Hematopoietic multipotent progenitor cell treated with erythropoietin and hydrocortisone succinate and interleukin-3 and kit ligand, for 4 days (in vitro differentiated cells): ENCODE data around the gene LRRC1.
"Not testable (repeated sequence)": the region's sequence is repeated elsewhere in the genome, so short reads cannot be mapped to it uniquely, and the experiment has no call there.

Experiments used
- DNase-seq: peaks from one replicate; pipeline ENCODE4 v3.0.0-alpha.2; 2015

LRRC1 gene

GRCh38 chr6:53793318-53794136 is 1.3 kb upstream of the LRRC1 start:
- peak; percentile 86 for DNase-seq

GRCh38 chr6:53794137-53794719 is 577 bp upstream of the LRRC1 start:
- peak; percentile 80 for DNase-seq

- DNase-seq, result no peak
These were observed 516 bp downstream of the LRRC1 start for GRCh38 chr6:53795340-53795701.

GRCh38 chr6:53795702-53796450 is 1.1 kb downstream of the LRRC1 start:
- peak; percentile 33 for DNase-seq

DNA sequence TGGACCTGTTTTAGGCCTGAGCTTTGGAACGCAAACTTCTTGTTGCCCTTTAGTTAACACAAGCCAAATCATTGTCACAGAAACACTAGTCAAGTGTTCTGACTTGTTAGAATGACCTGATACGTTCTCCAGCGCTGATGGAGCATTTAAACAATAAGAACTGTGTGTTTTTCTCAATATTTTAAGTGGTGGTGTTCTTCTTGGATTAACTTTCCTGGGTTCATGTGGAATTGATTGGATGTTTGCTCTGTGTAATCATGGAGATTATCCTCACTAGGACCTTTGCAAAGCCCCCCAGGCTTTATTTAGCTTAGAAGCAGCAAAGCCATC is 1.6 kb downstream of the LRRC1 start:
- DNase-seq, result no peak

- DNase-seq, result no peak
These were observed 2.0 kb downstream of the LRRC1 start for GRCh38 chr6:53796791-53797190.

DNA sequence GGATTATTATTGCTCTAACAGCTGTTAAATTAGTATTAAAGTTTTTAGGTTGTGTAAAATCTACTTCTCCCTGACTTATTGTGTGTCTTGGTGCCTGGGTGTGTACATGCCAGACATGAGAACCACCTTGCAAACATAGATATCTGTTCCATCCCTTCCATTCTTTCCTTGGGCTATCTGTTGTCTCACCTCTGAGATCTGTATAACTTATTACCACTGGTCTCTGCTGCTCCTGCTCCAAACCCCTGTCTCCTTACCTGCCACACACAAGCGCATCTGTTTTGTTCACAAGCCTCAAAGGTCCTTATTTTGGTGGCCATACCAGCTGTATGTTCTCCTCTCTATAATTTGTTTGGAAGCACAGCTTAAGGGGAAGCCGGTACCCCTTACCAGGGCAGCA is 2.5 kb downstream of the LRRC1 start:
- no peak for DNase-seq

DNA sequence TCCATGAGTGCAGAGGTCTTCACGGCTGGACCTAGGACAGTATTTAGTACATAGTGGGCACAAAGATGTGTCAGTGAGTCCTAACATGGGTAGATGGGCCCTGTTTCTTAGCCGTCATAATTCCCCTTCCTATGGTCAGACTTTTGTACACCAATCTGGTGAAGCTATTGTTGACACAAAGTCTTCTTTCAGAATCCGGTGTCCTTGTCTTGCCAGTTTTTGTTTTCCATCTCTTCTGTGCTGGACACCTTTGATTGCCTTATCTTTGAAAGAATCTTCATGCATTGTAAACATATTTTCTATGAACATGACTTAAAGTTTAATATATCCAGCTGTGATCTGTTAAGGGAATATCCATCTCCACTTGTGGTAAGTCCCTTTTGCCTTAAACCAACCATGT is 4.5 kb downstream of the LRRC1 start:
- DNase-seq, result no peak

DNA sequence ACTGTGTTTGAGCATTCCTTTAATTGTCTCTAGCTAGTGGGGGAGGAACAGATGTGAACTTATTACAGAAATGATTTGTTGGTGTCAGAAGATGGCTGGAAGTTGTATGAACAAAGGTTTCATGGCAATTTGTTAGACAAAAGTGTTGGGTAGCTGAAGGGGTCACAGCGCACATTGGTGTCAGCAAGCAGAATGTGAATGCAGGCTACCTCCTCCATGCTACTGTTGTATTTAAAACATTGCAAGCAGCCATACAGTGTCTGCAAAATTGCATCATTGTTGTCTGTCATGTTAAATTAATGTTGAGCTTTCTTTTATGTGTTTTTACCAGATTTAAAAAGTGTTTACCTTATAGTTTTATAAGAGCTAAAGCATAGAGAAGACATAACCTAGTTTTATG is 6.2 kb downstream of the LRRC1 start:
- DNase-seq, result no peak

GRCh38 chr6:53802582-53802981 is 7.8 kb downstream of the LRRC1 start:
- DNase-seq, result no peak

- no peak for DNase-seq
These were observed 8.5 kb downstream of the LRRC1 start for GRCh38 chr6:53803081-53803860.

DNA sequence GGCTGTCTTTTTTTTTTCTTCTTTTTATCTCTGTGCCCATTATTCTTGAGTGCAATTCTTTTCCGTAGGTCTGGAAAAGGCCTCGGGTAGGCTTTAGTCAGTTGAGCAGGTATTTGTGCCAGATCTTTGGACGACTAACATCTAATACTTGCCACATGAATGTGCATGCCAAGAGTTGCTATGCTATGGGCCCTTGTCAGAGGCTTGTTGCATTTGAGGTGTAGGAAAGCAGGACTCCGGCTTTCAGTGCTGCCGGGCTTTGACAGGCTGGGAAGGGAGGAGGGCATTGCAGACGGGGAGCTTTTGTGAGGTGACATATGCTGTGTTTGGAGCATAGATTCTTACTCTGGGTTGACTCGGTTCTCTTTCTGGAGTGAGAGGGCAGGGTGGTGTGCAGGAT is 10.2 kb downstream of the LRRC1 start:
- DNase-seq, result no peak

DNA sequence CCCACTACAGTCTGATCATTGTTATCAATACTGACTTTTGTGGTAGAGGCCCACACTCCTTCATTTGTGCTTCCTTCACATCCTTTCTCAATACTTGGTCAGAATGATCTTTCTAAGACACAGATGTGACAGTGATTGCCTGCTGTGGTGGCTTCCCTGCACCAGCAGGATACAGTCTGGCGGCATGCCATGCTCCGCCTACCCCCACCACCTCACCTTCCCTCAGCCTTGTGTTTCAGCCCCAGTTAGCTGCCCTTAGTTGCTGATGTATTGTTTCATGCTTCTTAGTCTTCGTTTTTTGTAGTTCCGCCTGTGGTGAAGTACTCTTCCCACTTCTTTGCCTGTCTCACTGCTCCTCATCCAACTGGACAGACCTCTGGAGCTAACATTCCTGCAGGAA is 10.9 kb downstream of the LRRC1 start:
- peak; percentile 24 for DNase-seq

DNA sequence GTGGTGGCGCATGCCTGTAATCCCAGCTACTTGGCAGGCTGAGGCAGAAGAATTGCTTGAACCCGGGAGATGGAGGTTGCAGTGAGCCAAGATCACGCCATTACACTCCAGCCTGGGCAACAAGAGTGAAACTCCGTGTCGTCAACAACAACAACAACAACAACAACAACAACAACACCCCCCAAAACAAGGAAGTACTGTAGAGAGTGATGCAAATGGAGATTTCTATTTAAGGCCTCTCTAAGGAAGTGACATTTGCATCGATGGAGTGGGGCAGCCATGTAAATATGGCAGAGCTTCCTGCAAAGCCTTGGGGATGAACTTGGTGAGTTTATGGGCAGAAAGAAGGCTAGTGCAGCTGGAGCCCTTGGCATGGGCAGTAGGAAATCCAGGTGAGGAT is 12.8 kb downstream of the LRRC1 start:
- DNase-seq, result not testable (repeated sequence)

GRCh38 chr6:53808302-53808881 is 13.6 kb downstream of the LRRC1 start:
- no peak for DNase-seq

DNA sequence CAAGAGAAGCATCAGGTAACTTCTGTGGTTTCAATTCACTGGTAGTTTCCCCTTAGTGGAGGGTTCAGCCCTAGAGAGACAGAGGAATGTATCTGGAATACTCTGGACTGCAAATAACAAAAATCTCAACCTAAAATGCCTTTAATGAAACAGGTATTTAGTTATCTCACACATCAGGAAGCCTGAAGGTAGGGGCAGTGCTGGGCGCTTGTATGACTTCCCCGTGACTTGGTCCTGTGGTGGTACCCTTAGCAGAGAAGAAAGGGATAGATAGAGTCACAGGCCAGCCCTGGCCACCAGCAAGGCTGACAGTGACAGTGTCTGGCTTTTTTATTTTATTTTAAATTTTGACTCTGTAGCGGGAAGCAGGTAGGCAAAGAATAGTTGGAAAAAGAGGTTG is 14.9 kb downstream of the LRRC1 start:
- no peak for DNase-seq

DNA sequence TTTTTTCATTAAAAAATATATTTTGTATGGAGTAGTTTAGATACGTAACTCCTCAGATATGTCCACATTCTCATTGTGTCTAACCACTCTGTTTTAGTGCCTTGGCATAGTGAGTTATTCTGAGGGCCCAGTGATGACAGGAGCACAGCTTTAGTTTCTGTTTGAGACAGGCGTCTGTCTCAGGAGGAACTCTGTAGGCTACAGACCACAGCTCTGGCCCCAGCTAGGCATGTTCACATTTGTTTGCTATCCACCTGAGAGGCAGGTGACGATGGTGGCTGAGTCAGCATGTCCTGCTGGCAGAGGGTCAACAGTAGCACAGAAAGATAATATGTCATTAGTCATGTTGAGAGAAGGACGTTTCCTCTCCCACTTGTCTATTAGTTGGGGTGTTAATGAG is 16.3 kb downstream of the LRRC1 start:
- DNase-seq, result no peak

- DNase-seq, result no peak
These were observed 16.9 kb downstream of the LRRC1 start for GRCh38 chr6:53811746-53812145.

- DNase-seq, result no peak
These were observed 18.3 kb downstream of the LRRC1 start for GRCh38 chr6:53813096-53813495.

GRCh38 chr6:53813801-53814200 is 19.0 kb downstream of the LRRC1 start:
- peak; percentile 32 for DNase-seq

GRCh38 chr6:53814353-53814752 is 19.5 kb downstream of the LRRC1 start:
- DNase-seq, result no peak

DNA sequence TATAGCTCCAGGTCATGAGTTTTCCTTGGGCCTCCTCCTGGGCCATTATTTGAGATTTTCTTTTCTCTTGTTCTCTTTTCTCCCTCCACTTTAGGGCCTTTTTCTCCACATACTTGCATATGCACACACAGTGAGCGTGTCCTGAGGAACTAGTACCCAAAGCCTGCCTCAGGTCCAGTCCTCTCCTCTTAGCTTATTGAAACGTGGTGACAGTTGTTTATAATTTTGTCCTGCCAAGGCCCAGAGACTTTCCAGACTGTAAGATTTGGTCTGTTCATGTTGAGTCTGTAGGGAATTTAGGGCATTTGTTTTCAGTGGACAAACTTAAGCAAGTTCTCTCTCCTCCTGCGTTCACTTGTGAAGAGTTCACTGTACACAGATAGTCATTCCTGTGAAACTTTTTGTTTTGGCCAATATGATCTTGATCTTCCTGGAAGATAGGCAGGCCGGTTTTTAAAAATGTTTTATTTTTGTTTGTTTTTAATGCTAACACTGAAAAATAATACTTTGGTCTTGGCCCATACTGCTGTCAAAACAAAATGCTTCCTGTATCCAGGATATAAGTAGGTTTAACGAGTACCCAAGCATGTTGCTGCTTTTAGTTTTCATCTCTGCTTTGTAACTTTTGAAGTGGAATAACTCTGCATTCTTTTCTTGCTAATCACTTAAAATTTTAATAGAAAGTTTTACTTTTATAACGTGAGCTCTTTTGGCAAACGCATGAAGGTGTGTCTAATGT is 20.7 kb downstream of the LRRC1 start:
- no peak for DNase-seq
